ENCODE results near the gene SEC22C. TPM values are rescaled to one million over a fixed set of nuclear protein-coding genes. Genes with fewer than 3 reads are reported as not detected.

SEC22C gene
- total RNA-seq, 1 donor from 2014 or later: 48.6 TPM

DNA sequence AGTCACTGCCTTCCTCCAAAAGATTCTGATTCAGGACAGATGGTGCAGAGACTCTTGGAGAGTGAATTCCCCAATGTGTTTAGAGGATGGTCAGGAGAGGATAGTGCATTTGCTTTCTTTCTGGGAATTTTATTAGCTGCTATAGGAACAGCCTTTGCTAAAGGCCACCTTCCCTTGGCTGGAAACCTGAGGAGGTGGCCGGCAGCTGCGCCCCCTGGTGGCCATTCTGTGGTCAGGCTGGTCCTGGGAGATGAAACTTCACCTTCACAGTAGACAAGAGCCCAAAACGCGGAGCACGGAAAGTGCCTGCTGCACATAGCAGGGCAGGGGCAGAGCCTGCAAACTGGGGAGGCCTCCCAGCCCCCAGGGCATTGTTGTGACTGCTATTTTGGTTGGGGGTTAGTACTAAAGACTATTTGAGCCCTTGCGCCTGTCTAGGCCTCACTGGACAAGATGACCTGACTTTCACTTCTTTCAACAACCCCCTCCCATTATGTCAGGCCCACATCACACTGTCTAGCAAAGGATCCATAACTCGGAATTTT lies 34.3 kb downstream of the SEC22C start:
- no peak for TF ChIP-seq EZH2 (IDR thresholded peaks at IDR 0.05)
- TF ChIP-seq EZH2phosphoT487 (IDR thresholded peaks at IDR 0.05): no peak
- peak; percentile 98 for TF ChIP-seq CTCF (IDR thresholded peaks at IDR 0.05)
- peak; percentile 71 for DNase-seq (ENCODE audit: low spot score)
- no peak overlapping the region for H2AFZ ChIP-seq (replicated peaks)
- Mint-ChIP-seq H3K27me3 (ENCODE audit: insufficient read depth, low read depth) (peaks cover 7% of the 10 kb centered on the region), H3K9me3 (no peaks in the 10 kb centered on the region), H3K4me3 (no peak overlapping the region), H3K27ac (no peak overlapping the region), H3K36me3 (peaks cover 7% of the 10 kb centered on the region), H3K4me1 (peaks cover 4% of the 10 kb centered on the region)
- H3K27ac ChIP-seq: no peak overlapping the region
- H3K27me3 ChIP-seq: no peaks in the 10 kb centered on the region
- H3K9ac ChIP-seq: no peak overlapping the region
- no peaks in the 10 kb centered on the region for H4K20me1 ChIP-seq (ENCODE audit: low read depth)
- H3K79me2 ChIP-seq (ENCODE audit: low read depth): no peaks in the 10 kb centered on the region
- peaks cover 1% of the 10 kb centered on the region for H3K36me3 ChIP-seq
- no peaks in the 10 kb centered on the region for H3F3A ChIP-seq (ENCODE audit: low read depth)
- H3K4me2 ChIP-seq: no peak overlapping the region
- H3K9me3 ChIP-seq (ENCODE audit: low read depth): no peaks in the 10 kb centered on the region
- H3K4me1 ChIP-seq: no peaks in the 10 kb centered on the region
- H3K4me3 ChIP-seq: no peak overlapping the region

DNA sequence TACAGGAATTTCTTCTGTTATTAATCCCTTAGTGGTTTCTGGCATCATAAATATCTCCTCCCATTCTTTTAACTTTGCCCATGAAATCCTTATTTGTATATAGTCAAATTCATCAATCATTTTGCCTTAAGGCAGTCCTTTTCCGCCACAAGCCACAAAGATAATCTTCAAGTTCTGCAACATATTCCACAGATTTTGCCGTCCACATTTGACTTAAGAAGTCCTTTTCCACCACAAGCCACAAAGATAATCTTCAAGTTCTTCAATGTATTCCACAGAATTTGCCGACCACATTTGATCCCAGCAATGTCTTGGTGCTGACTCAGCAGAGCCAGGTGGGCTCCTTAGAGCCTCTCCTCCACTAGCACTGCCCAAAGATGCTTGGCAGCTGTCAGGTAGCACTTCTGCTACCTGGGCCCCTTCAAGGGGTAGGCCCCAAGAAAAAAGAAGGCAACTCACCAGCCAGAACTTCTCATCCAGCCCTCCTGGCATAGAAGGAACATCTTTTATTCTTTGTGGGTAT lies 35.0 kb downstream of the SEC22C start:
- no peaks in the 10 kb centered on the region for H3K27me3 ChIP-seq
- no peaks in the 10 kb centered on the region for H3F3A ChIP-seq (ENCODE audit: low read depth)
- no peaks in the 10 kb centered on the region for H3K4me1 ChIP-seq
- H2AFZ ChIP-seq (replicated peaks): no peak overlapping the region
- Mint-ChIP-seq H3K4me3 (no peak overlapping the region), H3K9me3 (no peaks in the 10 kb centered on the region), H3K4me1 (peaks cover 4% of the 10 kb centered on the region), H3K27ac (no peak overlapping the region), H3K27me3 (ENCODE audit: insufficient read depth, low read depth) (peaks cover 7% of the 10 kb centered on the region), H3K36me3 (peaks cover 5% of the 10 kb centered on the region)
- no peak overlapping the region for H3K9ac ChIP-seq
- no peaks in the 10 kb centered on the region for H3K9me3 ChIP-seq (ENCODE audit: low read depth)
- DNase-seq (ENCODE audit: low spot score): no peak
- H3K4me2 ChIP-seq: no peak overlapping the region
- no peak overlapping the region for H3K4me3 ChIP-seq
- H3K36me3 ChIP-seq: no peaks in the 10 kb centered on the region
- no peaks in the 10 kb centered on the region for H4K20me1 ChIP-seq (ENCODE audit: low read depth)
- no peak overlapping the region for H3K27ac ChIP-seq
- no peaks in the 10 kb centered on the region for H3K79me2 ChIP-seq (ENCODE audit: low read depth)
- TF ChIP-seq EZH2 (IDR thresholded peaks at IDR 0.05): no peak

DNA sequence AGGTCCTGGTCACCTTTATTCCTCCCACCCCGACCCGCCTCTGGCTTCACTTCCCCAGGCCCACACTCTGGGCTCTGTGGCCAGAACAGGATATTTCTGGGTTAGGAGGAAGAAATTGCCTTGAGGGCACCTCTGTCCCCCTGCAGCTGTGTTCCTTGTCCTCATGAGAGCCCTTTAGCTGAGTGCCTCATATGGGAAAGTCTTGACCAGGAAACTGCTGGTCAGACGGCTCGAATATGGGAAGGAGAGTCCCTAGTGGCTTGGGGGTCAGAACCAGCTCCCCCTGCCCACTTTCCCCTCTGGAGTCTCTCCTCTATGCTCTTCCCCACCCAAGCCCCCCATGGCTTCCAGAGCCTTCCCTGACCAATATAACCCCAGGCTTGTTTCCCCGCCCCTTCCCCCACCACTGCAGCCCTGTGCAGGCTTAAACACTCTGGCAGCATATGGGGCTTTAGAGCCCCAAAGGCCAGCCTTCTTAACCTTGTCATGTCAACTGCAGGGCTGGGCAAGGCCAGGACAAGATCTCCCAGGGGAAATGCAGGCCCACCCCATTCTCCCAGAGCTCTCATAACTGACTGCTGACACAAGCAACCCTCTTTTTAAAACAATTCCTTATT lies 36.4 kb downstream of the SEC22C start:
- Histone ChIP-seq H3K79me2 (ENCODE audit: low read depth) (no peaks in the 10 kb centered on the region), H2AFZ (replicated peaks) (no peak overlapping the region), H3F3A (ENCODE audit: low read depth) (no peaks in the 10 kb centered on the region), H3K27me3 (no peaks in the 10 kb centered on the region), H3K4me2 (no peak overlapping the region), H3K9me3 (ENCODE audit: low read depth) (no peaks in the 10 kb centered on the region), H3K9ac (no peak overlapping the region), H3K4me3 (no peak overlapping the region), H4K20me1 (ENCODE audit: low read depth) (no peaks in the 10 kb centered on the region), H3K4me1 (no peaks in the 10 kb centered on the region), H3K27ac (no peak overlapping the region), H3K36me3 (no peaks in the 10 kb centered on the region)
- no peak for DNase-seq (ENCODE audit: low spot score)
- Mint-ChIP-seq H3K4me3 (no peak overlapping the region), H3K36me3 (peaks cover 1% of the 10 kb centered on the region), H3K4me1 (peaks cover 4% of the 10 kb centered on the region), H3K27ac (no peak overlapping the region), H3K27me3 (ENCODE audit: insufficient read depth, low read depth) (peaks cover 9% of the 10 kb centered on the region), H3K9me3 (no peaks in the 10 kb centered on the region)
- TF ChIP-seq EZH2phosphoT487 (IDR thresholded peaks at IDR 0.05) (no peak), CTCF (IDR thresholded peaks at IDR 0.05) (no peak), EZH2 (IDR thresholded peaks at IDR 0.05) (no peak)

Measured in neural progenitor cell (in vitro differentiated cells).